Endodermal cell (in vitro differentiated cells): ENCODE results near the gene UCKL1. TPM values are rescaled to one million over a fixed set of nuclear protein-coding genes. Genes with fewer than 3 reads are reported as not detected.

Experiments
- DNase-seq: peaks from one replicate; pipeline ENCODE4 v3.0.0-alpha.2; 2017
- H3K27ac ChIP-seq: 2 replicates; pipeline ENCODE4 v1.5.1; 2013; ENCODE audit warnings: mild to moderate bottlenecking, low read depth, low read length, moderate library complexity
- H3K27me3 ChIP-seq: 2 replicates; pipeline ENCODE4 v1.6.1; 2013; ENCODE audit warnings: mild to moderate bottlenecking, low read length, moderate library complexity; ENCODE audit not compliant: insufficient read depth, control insufficient read depth, poor library complexity, severe bottlenecking
- H3K36me3 ChIP-seq: 2 replicates; pipeline ENCODE4 v1.7.0; 2013; ENCODE audit warnings: mild to moderate bottlenecking, low read length, moderate library complexity; ENCODE audit not compliant: control insufficient read depth, insufficient read depth
- H3K4me1 ChIP-seq: one replicate; pipeline ENCODE4 v1.7.0; 2013; ENCODE audit warnings: low read length; ENCODE audit not compliant: control insufficient read depth, insufficient read depth
- H3K4me3 ChIP-seq: 2 replicates; pipeline ENCODE4 v1.5.1; 2013; ENCODE audit warnings: mild to moderate bottlenecking, low read length, moderate library complexity
- H3K9ac ChIP-seq: 2 replicates; pipeline ENCODE4 v1.6.1; 2013; ENCODE audit warnings: mild to moderate bottlenecking, low read length, moderate library complexity; ENCODE audit not compliant: poor library complexity, severe bottlenecking; ENCODE audit errors: extremely low read depth
- H3K9me3 ChIP-seq: 2 replicates; pipeline ENCODE4 v1.6.1; 2013; ENCODE audit warnings: mild to moderate bottlenecking, low read length, moderate library complexity; ENCODE audit not compliant: control insufficient read depth
- H3K27ac Mint-ChIP-seq: 2 replicates; pipeline ENCODE4 v1.8.0; 2020; ENCODE audit warnings: mixed read lengths
- H3K27me3 Mint-ChIP-seq: 2 replicates; pipeline ENCODE4 v1.8.0; 2021; ENCODE audit warnings: mild to moderate bottlenecking, mixed read lengths; ENCODE audit not compliant: insufficient read depth
- H3K36me3 Mint-ChIP-seq: 2 replicates; pipeline ENCODE4 v1.8.0; 2020; ENCODE audit warnings: low read depth, mixed read lengths
- H3K4me1 Mint-ChIP-seq: 2 replicates; pipeline ENCODE4 v1.8.0; 2020; ENCODE audit warnings: mixed read lengths
- H3K4me3 Mint-ChIP-seq: 2 replicates; pipeline ENCODE4 v1.8.0; 2020; ENCODE audit warnings: mild to moderate bottlenecking, moderate library complexity, mixed read lengths
- H3K9me3 Mint-ChIP-seq: 2 replicates; pipeline ENCODE4 v1.8.0; 2020; ENCODE audit warnings: mild to moderate bottlenecking, mixed read lengths
- CTCF ChIP-seq: fragments of 200-600 bp; sonication (generic); conservative IDR thresholded peaks from 2 replicates; pipeline ENCODE4 v1.5.0; 2021; ENCODE audit warnings: antibody characterized with exemption, mild to moderate bottlenecking
- WGBS, 2 experiments: methylation state at CpG; one replicate each; pipeline versions ENCODE4 v1.1.5 to v1.1.7; 2013; ENCODE audit warnings: missing lambda C conversion rate in 2 of 2, mixed read lengths in 1 of 2; ENCODE audit not compliant: insufficient coverage in 1 of 2, insufficient read length in 1 of 2; 5-methylcytosine and 5-hydroxymethylcytosine counted together
- total RNA-seq, 2 donors: library from RNA; stranded (reverse); fragmentation: NEBNext Ultra II Directional in 1 of 2; extraction: Animal tissue kit (Norgen Biotek cat#: 25700) in 1 of 2; gene quantifications; 2 replicates in 1 of 2; 3 replicates in 1 of 2; pipeline ENCODE4 v1.2.1, GENCODE V29; 2021

UCKL1 gene
- total RNA-seq, 2 donors from 2014 or later, result 36.5 to 47.8 TPM

- Histone ChIP-seq H3K9me3 (no peaks in the 10 kb centered on the region), H3K27me3 (no peaks in the 10 kb centered on the region), H3K9ac (no peak overlapping the region), H3K4me1 (peaks cover 4% of the 10 kb centered on the region), H3K36me3 (peaks cover 26% of the 10 kb centered on the region), H3K4me3 (no peak overlapping the region), H3K27ac (no peak overlapping the region)
- DNase-seq, result no peak
- Mint-ChIP-seq H3K27me3 (no peaks in the 10 kb centered on the region), H3K4me3 (no peak overlapping the region), H3K36me3 (peaks cover 39% of the 10 kb centered on the region), H3K4me1 (peaks cover 13% of the 10 kb centered on the region), H3K9me3 (no peaks in the 10 kb centered on the region), H3K27ac (no peak overlapping the region)
- 92 to 94% methylated on average over 5 to 9 of the region's 9 CpGs for WGBS, 2 experiments
- TF ChIP-seq CTCF, result no peak
These were observed 32.0 kb downstream of the UCKL1 start for GRCh38 chr20:63924241-63924640.

DNA sequence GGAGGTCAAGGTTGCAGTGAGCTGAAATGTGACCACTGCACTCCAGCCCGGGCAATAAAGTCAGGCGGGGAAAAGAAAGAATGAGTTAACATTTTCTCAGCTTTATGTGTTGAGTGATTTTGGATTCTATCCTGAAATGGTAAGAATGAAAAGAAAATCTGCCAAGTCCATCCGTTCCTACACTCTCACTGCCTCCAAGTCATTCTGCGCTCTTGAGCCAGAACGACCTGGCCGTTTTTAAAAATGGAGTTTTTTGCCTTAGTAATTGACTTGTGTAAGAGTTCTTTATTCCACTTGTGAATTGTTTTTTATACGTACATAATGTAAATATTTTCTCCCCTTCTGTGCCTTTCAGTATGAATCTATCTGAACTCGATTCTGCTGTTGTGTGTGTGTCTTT, 32.6 kb downstream of the UCKL1 start:
- Histone ChIP-seq H3K9ac (no peak overlapping the region), H3K27me3 (no peaks in the 10 kb centered on the region), H3K4me3 (no peak overlapping the region), H3K36me3 (peaks cover 20% of the 10 kb centered on the region), H3K4me1 (peaks cover 4% of the 10 kb centered on the region), H3K9me3 (no peaks in the 10 kb centered on the region), H3K27ac (no peak overlapping the region)
- WGBS, 2 experiments, result 80 to 94% methylated on average over 2 to 5 of the region's 8 CpGs
- DNase-seq, result no peak
- Mint-ChIP-seq H3K36me3 (peaks cover 38% of the 10 kb centered on the region), H3K27me3 (no peaks in the 10 kb centered on the region), H3K27ac (no peak overlapping the region), H3K4me3 (no peak overlapping the region), H3K9me3 (no peaks in the 10 kb centered on the region), H3K4me1 (peaks cover 13% of the 10 kb centered on the region)
- no peak for TF ChIP-seq CTCF

GRCh38 chr20:63920226-63920625, 36.0 kb downstream of the UCKL1 start:
- H3K27ac Mint-ChIP-seq, result no peak overlapping the region
- no peaks in the 10 kb centered on the region for H3K4me1 Mint-ChIP-seq

More at GRCh38 chr20:63920226-63920625, 36.0 kb downstream of the UCKL1 start:
- Histone ChIP-seq H3K27me3 (no peaks in the 10 kb centered on the region), H3K27ac (no peak overlapping the region), H3K9ac (no peak overlapping the region), H3K4me3 (no peak overlapping the region), H3K4me1 (no peaks in the 10 kb centered on the region), H3K9me3 (peaks cover 19% of the 10 kb centered on the region), H3K36me3 (peaks cover 11% of the 10 kb centered on the region)
- H3K9me3 Mint-ChIP-seq, result peaks cover 21% of the 10 kb centered on the region
- no peak for TF ChIP-seq CTCF
- H3K4me3 Mint-ChIP-seq, result no peak overlapping the region
- H3K27me3 Mint-ChIP-seq, result no peaks in the 10 kb centered on the region
- 96 to 99% methylated on average over 10 to 23 of the region's 23 CpGs for WGBS, 2 experiments
- peaks cover 40% of the 10 kb centered on the region for H3K36me3 Mint-ChIP-seq
- DNase-seq, result no peak
